OCI-LY7 (cell line): ENCODE results near the gene VPS13D. TPM values are rescaled to one million over a fixed set of nuclear protein-coding genes. Genes with fewer than 3 reads are reported as not detected.

ENCODE experiments used
- BruUV-seq: library from RNA; stranded (reverse); fragments of 400-500 nt; replicated peaks from 2 replicates; lab custom pipeline; 2021; lab: Mats Ljungman, UMichigan
- CTCF ChIA-PET: fragments of 300-600 bp; sonication (Branson Sonifier 250); formaldehyde crosslinking; loops from one replicate; lab custom pipeline; 2022; ENCODE audit warnings: antibody characterized with exemption; ENCODE audit not compliant: unreplicated experiment; lab: Charles Lee
- POLR2A ChIA-PET: fragments of 300-600 bp; sonication (Branson Sonifier 250); formaldehyde crosslinking; loops from one replicate; lab custom pipeline; 2022; ENCODE audit warnings: antibody characterized with exemption; lab: Charles Lee
- DNase-seq: peaks from one replicate; pipeline ENCODE4 v3.0.0-alpha.2; 2015; ENCODE audit warnings: low spot score
- H2AFZ ChIP-seq: fragments of 200-600 bp; sonication (generic), shearing (Covaris generic); 2 replicates; pipeline ENCODE4 v1.6.1; 2014; ENCODE audit warnings: mild to moderate bottlenecking, antibody characterized with exemption, low read length, moderate library complexity
- H3K27ac ChIP-seq: fragments of 200-600 bp; sonication (generic); 2 replicates; pipeline ENCODE4 v1.5.1; 2014; ENCODE audit warnings: mixed run types, low read depth, mild to moderate bottlenecking, moderate library complexity, low read length, inconsistent platforms; ENCODE audit not compliant: poor library complexity, severe bottlenecking
- H3K36me3 ChIP-seq: fragments of 200-600 bp; sonication (generic); 2 replicates; pipeline ENCODE4 v1.6.1; 2014; ENCODE audit warnings: mild to moderate bottlenecking, antibody characterized with exemption, low read length, moderate library complexity, mixed read lengths; ENCODE audit not compliant: insufficient read depth
- H3K4me1 ChIP-seq: fragments of 200-600 bp; sonication (generic); 2 replicates; pipeline ENCODE4 v1.5.1; 2014; ENCODE audit warnings: mild to moderate bottlenecking, low read length; ENCODE audit not compliant: insufficient read depth, poor library complexity, severe bottlenecking
- H3K4me2 ChIP-seq: fragments of 200-600 bp; sonication (generic); 2 replicates; pipeline ENCODE4 v1.6.1; 2014; ENCODE audit warnings: mild to moderate bottlenecking, low read length
- H3K4me3 ChIP-seq: fragments of 200-600 bp; sonication (generic); 2 replicates; pipeline ENCODE4 v1.5.1; 2014; ENCODE audit warnings: mild to moderate bottlenecking, low read depth, low read length; ENCODE audit not compliant: poor library complexity, severe bottlenecking
- H3K79me2 ChIP-seq: fragments of 200-600 bp; sonication (generic); 2 replicates; pipeline ENCODE4 v1.6.1; 2016; ENCODE audit warnings: low read depth, mild to moderate bottlenecking, low read length, moderate library complexity, mixed read lengths; ENCODE audit not compliant: insufficient read depth
- H3K9me2 ChIP-seq: fragments of 200-600 bp; sonication (generic); 2 replicates; pipeline ENCODE4 v1.6.1; 2016; ENCODE audit warnings: mild to moderate bottlenecking, low read length, mixed read lengths; ENCODE audit not compliant: insufficient read depth
- H3K9me3 ChIP-seq: fragments of 200-600 bp; sonication (generic); 2 replicates; pipeline ENCODE4 v1.6.1; 2014; ENCODE audit warnings: mild to moderate bottlenecking, mixed run types, low read length, mixed read lengths
- H4K20me1 ChIP-seq: fragments of 200-600 bp; sonication (generic); 2 replicates; pipeline ENCODE4 v1.6.1; 2014; ENCODE audit warnings: mild to moderate bottlenecking, antibody characterized with exemption, low read length, moderate library complexity, mixed read lengths; ENCODE audit not compliant: insufficient read depth
- EZH2phosphoT487 ChIP-seq: fragments of 200-600 bp; sonication (generic); IDR thresholded peaks from 2 replicates; pipeline ENCODE4 v1.6.1; 2018; ENCODE audit warnings: low read depth, borderline replicate concordance, mild to moderate bottlenecking, mixed run types, antibody characterized with exemption, low read length, moderate library complexity, mixed read lengths
- intact Hi-C: fragments of 100-400 bp; cut with micrococcal nuclease; formaldehyde crosslinking; loops from one replicate; pipeline ENCODE4 v1.10.0; 2022; ENCODE audit not compliant: unreplicated experiment
- total RNA-seq, 2 experiments: library from RNA; depleted of rRNA in 1 of 2; stranded (reverse); fragments of >200 nt in 1 of 2; shearing (Covaris generic) in 1 of 2; gene quantifications; 2 replicates each; pipeline ENCODE4 v1.2.3, GENCODE V29; 2014 to 2022
- TF ChIP-seq, protein P1 (sequence below): fragments of 200-600 bp; sonication (generic); conservative IDR thresholded peaks from 2 replicates; pipeline ENCODE4 v1.5.1; 2014; ENCODE audit warnings: mild to moderate bottlenecking, antibody characterized with exemption, low read length, moderate library complexity, mixed read lengths

VPS13D gene
- total RNA-seq, 2 experiments from 2014 or later = 23.9 to 39.2 TPM

- CTCF ChIA-PET = no interaction called here
Measured at GRCh38 chr1:12194666-12195216, 35.1 kb upstream of the VPS13D start.

DNA sequence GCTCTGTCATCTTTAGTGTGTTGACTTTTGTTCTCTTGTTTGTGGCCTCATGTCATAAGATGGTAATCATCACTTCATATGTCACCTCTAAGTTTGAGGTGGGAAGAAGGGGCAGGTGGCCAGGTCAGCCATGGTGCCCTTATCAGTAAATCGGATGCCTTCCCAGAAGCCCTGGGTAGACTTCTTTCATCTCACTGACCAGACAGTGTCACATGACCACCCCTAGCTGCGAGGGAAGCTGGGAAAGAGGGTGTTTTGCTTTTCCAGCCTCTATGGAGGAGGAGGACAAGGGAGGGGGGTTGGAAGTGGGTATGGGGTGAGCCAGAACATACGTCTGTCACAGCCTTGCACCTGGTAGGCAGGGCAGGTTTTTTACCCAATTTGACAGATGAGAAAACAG is 34.4 kb upstream of the VPS13D start:
- H2AFZ ChIP-seq = no peak overlapping the region
- no peaks in the 10 kb centered on the region for H3K9me3 ChIP-seq
- H3K79me2 ChIP-seq = no peaks in the 10 kb centered on the region
- H3K9me2 ChIP-seq = no peaks in the 10 kb centered on the region
- ChIA-PET CTCF (no interaction called here), POLR2A (no interaction called here)
- H3K4me3 ChIP-seq = no peak overlapping the region
- TF ChIP-seq, protein P1, sequence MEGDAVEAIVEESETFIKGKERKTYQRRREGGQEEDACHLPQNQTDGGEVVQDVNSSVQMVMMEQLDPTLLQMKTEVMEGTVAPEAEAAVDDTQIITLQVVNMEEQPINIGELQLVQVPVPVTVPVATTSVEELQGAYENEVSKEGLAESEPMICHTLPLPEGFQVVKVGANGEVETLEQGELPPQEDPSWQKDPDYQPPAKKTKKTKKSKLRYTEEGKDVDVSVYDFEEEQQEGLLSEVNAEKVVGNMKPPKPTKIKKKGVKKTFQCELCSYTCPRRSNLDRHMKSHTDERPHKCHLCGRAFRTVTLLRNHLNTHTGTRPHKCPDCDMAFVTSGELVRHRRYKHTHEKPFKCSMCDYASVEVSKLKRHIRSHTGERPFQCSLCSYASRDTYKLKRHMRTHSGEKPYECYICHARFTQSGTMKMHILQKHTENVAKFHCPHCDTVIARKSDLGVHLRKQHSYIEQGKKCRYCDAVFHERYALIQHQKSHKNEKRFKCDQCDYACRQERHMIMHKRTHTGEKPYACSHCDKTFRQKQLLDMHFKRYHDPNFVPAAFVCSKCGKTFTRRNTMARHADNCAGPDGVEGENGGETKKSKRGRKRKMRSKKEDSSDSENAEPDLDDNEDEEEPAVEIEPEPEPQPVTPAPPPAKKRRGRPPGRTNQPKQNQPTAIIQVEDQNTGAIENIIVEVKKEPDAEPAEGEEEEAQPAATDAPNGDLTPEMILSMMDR = no peak
- TF ChIP-seq EZH2phosphoT487 = no peak
- no peaks in the 10 kb centered on the region for H3K36me3 ChIP-seq
- intact Hi-C loops = no loop called here
- H4K20me1 ChIP-seq = no peaks in the 10 kb centered on the region
- H3K4me2 ChIP-seq = no peak overlapping the region
- BruUV-seq = no TSS peak
- no peak overlapping the region for H3K27ac ChIP-seq
- H3K4me1 ChIP-seq = no peaks in the 10 kb centered on the region
- DNase-seq = no peak

More at GRCh38 chr1:12194666-12195216, 35.1 kb upstream of the VPS13D start:
- intact Hi-C loops = no loop called here
- H3K4me2 ChIP-seq = no peak overlapping the region
- no peaks in the 10 kb centered on the region for H3K9me3 ChIP-seq
- H3K9me2 ChIP-seq = no peaks in the 10 kb centered on the region
- no peaks in the 10 kb centered on the region for H3K79me2 ChIP-seq
- H4K20me1 ChIP-seq = no peaks in the 10 kb centered on the region
- TF ChIP-seq EZH2phosphoT487 = no peak
- TF ChIP-seq, protein P1 = no peak
- H3K4me3 ChIP-seq = no peak overlapping the region
- H3K27ac ChIP-seq = no peak overlapping the region
- H3K4me1 ChIP-seq = no peaks in the 10 kb centered on the region
- no peaks in the 10 kb centered on the region for H3K36me3 ChIP-seq
- H2AFZ ChIP-seq = no peak overlapping the region
- BruUV-seq = no TSS peak
- POLR2A ChIA-PET = interaction anchor here (0.8 kb wide), 1 partner anchor 67 kb away, joined by 3 read pairs; no protein-coding TSS in a partner anchor
- DNase-seq = no peak
